Measurements from ENCODE around the gene MYBPC3.

The MYBPC3 gene

DNA sequence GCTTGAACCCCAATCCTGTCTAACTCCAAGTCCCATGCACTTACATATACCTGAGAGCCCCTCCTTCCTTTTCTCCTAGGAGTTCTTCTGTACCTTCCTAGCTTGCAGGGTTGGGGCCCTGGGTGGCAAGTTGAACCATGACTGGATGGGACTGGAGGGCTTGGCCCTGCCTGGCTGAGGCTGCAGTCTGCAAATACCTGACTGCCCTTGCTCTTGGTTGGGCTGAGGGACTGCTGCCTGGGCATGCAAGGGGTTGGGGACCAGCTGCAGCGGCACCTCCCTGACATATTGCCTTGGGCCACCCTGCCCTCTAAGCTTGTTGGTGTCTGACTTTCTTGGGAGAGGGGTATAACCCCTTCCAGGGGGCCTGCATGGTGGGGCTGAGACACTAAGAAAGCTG, 46.0 kb upstream of the MYBPC3 start:
- H3K9me3 ChIP-seq (ENCODE audit: insufficient read depth, low read depth, low read length): no peaks in the 10 kb centered on the region
- no peaks in the 10 kb centered on the region for H3K27me3 ChIP-seq (ENCODE audit: insufficient read depth, low read length, poor library complexity, severe bottlenecking)
- H4K20me1 ChIP-seq (ENCODE audit: insufficient read depth, low read length, poor library complexity, severe bottlenecking): no peaks in the 10 kb centered on the region
- peaks cover 5% of the 10 kb centered on the region for H3F3A ChIP-seq (ENCODE audit: low read depth)
- no peak overlapping the region for H3K4me3 ChIP-seq (ENCODE audit: low read length, poor library complexity, severe bottlenecking)
- no peak overlapping the region for H2AFZ ChIP-seq (ENCODE audit: low read length)
- no peak overlapping the region for H3K4me2 ChIP-seq (ENCODE audit: low read depth, low read length, poor library complexity, severe bottlenecking)
- no peak for TF ChIP-seq EZH2phosphoT487 (IDR thresholded peaks at IDR 0.05; ENCODE audit: borderline replicate concordance)
- TF ChIP-seq, protein P1, sequence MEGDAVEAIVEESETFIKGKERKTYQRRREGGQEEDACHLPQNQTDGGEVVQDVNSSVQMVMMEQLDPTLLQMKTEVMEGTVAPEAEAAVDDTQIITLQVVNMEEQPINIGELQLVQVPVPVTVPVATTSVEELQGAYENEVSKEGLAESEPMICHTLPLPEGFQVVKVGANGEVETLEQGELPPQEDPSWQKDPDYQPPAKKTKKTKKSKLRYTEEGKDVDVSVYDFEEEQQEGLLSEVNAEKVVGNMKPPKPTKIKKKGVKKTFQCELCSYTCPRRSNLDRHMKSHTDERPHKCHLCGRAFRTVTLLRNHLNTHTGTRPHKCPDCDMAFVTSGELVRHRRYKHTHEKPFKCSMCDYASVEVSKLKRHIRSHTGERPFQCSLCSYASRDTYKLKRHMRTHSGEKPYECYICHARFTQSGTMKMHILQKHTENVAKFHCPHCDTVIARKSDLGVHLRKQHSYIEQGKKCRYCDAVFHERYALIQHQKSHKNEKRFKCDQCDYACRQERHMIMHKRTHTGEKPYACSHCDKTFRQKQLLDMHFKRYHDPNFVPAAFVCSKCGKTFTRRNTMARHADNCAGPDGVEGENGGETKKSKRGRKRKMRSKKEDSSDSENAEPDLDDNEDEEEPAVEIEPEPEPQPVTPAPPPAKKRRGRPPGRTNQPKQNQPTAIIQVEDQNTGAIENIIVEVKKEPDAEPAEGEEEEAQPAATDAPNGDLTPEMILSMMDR (conservative IDR thresholded peaks at IDR 0.05; ENCODE audit: low read length): no peak
- H3K9me2 ChIP-seq (replicated peaks; ENCODE audit: low read depth, low read length): no peaks in the 10 kb centered on the region
- peaks cover 79% of the 10 kb centered on the region for H3K4me1 ChIP-seq (ENCODE audit: insufficient read depth, low read length, poor library complexity, severe bottlenecking)
- no peaks in the 10 kb centered on the region for H3K36me3 ChIP-seq (ENCODE audit: insufficient read depth, low read length)
- peak overlapping the region; percentile 82 for H3K9ac ChIP-seq (ENCODE audit: low read depth, low read length, poor library complexity, severe bottlenecking)
- H3K79me2 ChIP-seq (ENCODE audit: insufficient read depth, low read length): no peaks in the 10 kb centered on the region

DNA sequence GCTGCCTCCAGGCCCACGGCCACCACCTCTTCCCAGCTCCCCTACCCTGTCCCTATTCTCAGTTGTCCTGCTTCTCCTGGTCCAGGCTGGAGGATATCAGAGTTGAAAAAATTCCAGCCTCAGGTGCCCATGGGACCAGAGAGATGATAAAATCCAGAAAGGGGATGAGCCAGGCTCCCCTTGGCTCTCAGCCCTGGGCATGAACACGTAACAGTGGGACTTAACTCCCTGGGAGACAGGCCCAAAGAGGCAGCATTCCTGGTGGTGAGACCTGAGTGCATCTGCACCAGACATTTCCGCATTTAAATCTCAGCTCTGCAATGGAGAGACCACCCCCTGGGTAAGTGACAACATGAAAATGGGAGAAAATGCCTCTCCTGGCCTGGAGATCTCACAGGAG, 45.5 kb upstream of the MYBPC3 start:
- H2AFZ ChIP-seq (ENCODE audit: low read length): no peak overlapping the region
- peaks cover 5% of the 10 kb centered on the region for H3F3A ChIP-seq (ENCODE audit: low read depth)
- H3K9me3 ChIP-seq (ENCODE audit: insufficient read depth, low read depth, low read length): no peaks in the 10 kb centered on the region
- H3K4me3 ChIP-seq (ENCODE audit: low read length, poor library complexity, severe bottlenecking): no peak overlapping the region
- peaks cover 79% of the 10 kb centered on the region for H3K4me1 ChIP-seq (ENCODE audit: insufficient read depth, low read length, poor library complexity, severe bottlenecking)
- no peak overlapping the region for H3K4me2 ChIP-seq (ENCODE audit: low read depth, low read length, poor library complexity, severe bottlenecking)
- no peaks in the 10 kb centered on the region for H3K9me2 ChIP-seq (replicated peaks; ENCODE audit: low read depth, low read length)
- TF ChIP-seq, protein P1 (conservative IDR thresholded peaks at IDR 0.05; ENCODE audit: low read length): no peak
- TF ChIP-seq EZH2phosphoT487 (IDR thresholded peaks at IDR 0.05; ENCODE audit: borderline replicate concordance): no peak
- no peaks in the 10 kb centered on the region for H3K36me3 ChIP-seq (ENCODE audit: insufficient read depth, low read length)
- H4K20me1 ChIP-seq (ENCODE audit: insufficient read depth, low read length, poor library complexity, severe bottlenecking): no peaks in the 10 kb centered on the region
- no peaks in the 10 kb centered on the region for H3K79me2 ChIP-seq (ENCODE audit: insufficient read depth, low read length)
- H3K27me3 ChIP-seq (ENCODE audit: insufficient read depth, low read length, poor library complexity, severe bottlenecking): no peaks in the 10 kb centered on the region
- H3K9ac ChIP-seq (ENCODE audit: low read depth, low read length, poor library complexity, severe bottlenecking): peak overlapping the region; percentile 82

- no peak overlapping the region for H3K4me2 ChIP-seq (ENCODE audit: low read depth, low read length, poor library complexity, severe bottlenecking)
- H3K9me3 ChIP-seq (ENCODE audit: insufficient read depth, low read depth, low read length): no peaks in the 10 kb centered on the region
- H3K4me3 ChIP-seq (ENCODE audit: low read length, poor library complexity, severe bottlenecking): no peak overlapping the region
- peaks cover 5% of the 10 kb centered on the region for H3F3A ChIP-seq (ENCODE audit: low read depth)
- peaks cover 86% of the 10 kb centered on the region for H3K4me1 ChIP-seq (ENCODE audit: insufficient read depth, low read length, poor library complexity, severe bottlenecking)
- no peaks in the 10 kb centered on the region for H3K27me3 ChIP-seq (ENCODE audit: insufficient read depth, low read length, poor library complexity, severe bottlenecking)
- H4K20me1 ChIP-seq (ENCODE audit: insufficient read depth, low read length, poor library complexity, severe bottlenecking): no peaks in the 10 kb centered on the region
- H3K9me2 ChIP-seq (replicated peaks; ENCODE audit: low read depth, low read length): no peaks in the 10 kb centered on the region
- no peaks in the 10 kb centered on the region for H3K79me2 ChIP-seq (ENCODE audit: insufficient read depth, low read length)
- H3K9ac ChIP-seq (ENCODE audit: low read depth, low read length, poor library complexity, severe bottlenecking): peak overlapping the region; percentile 84
- no peak overlapping the region for H2AFZ ChIP-seq (ENCODE audit: low read length)
- H3K36me3 ChIP-seq (ENCODE audit: insufficient read depth, low read length): no peaks in the 10 kb centered on the region
- TF ChIP-seq, protein P1 (conservative IDR thresholded peaks at IDR 0.05; ENCODE audit: low read length): no peak
- no peak for TF ChIP-seq EZH2phosphoT487 (IDR thresholded peaks at IDR 0.05; ENCODE audit: borderline replicate concordance)
These were observed 43.5 kb upstream of the MYBPC3 start for GRCh38 chr11:47396049-47396320.

All from Loucy (cell line).